ENCODE data around the gene GDPD2.

GDPD2 gene

DNA sequence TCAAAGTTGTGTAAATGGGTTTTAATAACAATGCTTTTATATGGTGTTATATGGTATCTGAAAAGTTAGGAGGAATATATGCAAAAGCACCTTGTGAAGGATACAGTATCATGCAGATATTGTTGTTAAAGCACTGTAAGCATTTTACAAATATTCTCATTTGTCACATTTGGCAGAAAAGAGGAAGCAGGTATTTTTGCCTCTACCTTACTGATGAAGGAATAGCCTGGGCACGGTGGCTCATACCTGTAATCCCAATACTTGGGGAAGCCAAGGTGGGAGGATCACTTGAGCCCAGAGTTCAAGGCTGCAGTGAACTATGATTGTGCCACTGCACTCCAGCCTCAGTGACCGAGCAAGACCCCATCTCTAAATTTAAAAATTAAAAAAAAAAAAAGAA is 12.2 kb upstream of the GDPD2 start:
- H3K4me1 Mint-ChIP-seq, result no peaks in the 10 kb centered on the region
- no peak overlapping the region for H3K4me3 Mint-ChIP-seq
- H3K27ac Mint-ChIP-seq, result no peak overlapping the region
- H3K27me3 Mint-ChIP-seq (ENCODE audit: low read depth), result no peaks in the 10 kb centered on the region
- TF ChIP-seq, protein P1, sequence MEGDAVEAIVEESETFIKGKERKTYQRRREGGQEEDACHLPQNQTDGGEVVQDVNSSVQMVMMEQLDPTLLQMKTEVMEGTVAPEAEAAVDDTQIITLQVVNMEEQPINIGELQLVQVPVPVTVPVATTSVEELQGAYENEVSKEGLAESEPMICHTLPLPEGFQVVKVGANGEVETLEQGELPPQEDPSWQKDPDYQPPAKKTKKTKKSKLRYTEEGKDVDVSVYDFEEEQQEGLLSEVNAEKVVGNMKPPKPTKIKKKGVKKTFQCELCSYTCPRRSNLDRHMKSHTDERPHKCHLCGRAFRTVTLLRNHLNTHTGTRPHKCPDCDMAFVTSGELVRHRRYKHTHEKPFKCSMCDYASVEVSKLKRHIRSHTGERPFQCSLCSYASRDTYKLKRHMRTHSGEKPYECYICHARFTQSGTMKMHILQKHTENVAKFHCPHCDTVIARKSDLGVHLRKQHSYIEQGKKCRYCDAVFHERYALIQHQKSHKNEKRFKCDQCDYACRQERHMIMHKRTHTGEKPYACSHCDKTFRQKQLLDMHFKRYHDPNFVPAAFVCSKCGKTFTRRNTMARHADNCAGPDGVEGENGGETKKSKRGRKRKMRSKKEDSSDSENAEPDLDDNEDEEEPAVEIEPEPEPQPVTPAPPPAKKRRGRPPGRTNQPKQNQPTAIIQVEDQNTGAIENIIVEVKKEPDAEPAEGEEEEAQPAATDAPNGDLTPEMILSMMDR (IDR thresholded peaks at IDR 0.05; ENCODE audit: unreplicated experiment in 3 of 3), result no peak
- peaks cover 5% of the 10 kb centered on the region for H3K36me3 Mint-ChIP-seq (ENCODE audit: low read depth)
- no peaks in the 10 kb centered on the region for H3K9me3 Mint-ChIP-seq

DNA sequence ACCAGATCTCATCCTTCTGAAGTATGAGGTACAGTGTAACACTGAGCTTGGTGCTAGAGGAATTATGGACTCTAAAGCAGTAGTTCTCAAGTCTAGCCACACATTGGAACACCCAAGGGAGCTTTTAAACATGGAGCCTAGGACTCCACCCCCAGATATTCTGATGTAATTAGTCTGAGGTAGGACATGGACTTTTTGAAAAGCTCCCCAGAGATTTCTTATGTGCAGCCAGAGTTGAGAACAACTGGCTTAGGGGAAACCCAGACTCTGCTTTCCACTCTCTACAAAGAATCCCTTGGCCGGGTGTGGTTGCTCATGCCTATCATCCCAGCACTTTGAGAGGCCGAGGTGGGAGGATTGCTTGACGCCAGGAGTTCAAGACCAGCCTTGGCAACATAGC is 11.6 kb upstream of the GDPD2 start:
- Mint-ChIP-seq H3K4me3 (no peak overlapping the region), H3K9me3 (no peaks in the 10 kb centered on the region), H3K27me3 (ENCODE audit: low read depth) (no peaks in the 10 kb centered on the region), H3K4me1 (no peaks in the 10 kb centered on the region), H3K36me3 (ENCODE audit: low read depth) (peaks cover 5% of the 10 kb centered on the region), H3K27ac (no peak overlapping the region)
- TF ChIP-seq, protein P1 (IDR thresholded peaks at IDR 0.05; ENCODE audit: unreplicated experiment in 3 of 3), result no peak

DNA sequence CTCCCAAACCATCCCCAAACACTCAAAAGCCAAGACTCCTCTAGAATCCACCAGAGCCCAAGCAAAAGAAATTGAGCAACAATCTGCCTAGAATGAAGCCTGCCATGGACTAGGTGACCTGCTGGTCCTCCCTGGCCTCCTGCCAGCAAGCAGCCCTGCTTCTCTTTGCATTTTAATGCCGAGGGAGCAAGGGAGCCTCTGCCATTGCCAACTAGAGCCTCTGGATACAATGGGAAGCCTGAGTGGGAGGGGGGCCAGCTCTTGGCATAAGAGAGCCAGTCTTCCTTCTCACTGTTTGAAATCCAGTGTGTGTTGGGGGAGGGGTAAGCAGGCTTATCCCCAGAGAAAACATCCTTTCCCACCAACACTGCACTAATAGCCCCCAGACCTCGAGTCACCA is 1.5 kb upstream of the GDPD2 start:
- TF ChIP-seq, protein P1 (IDR thresholded peaks at IDR 0.05; ENCODE audit: unreplicated experiment in 3 of 3), result no peak
- Mint-ChIP-seq H3K9me3 (no peaks in the 10 kb centered on the region), H3K27ac (no peak overlapping the region), H3K27me3 (ENCODE audit: low read depth) (peaks cover 14% of the 10 kb centered on the region), H3K4me3 (no peak overlapping the region), H3K36me3 (ENCODE audit: low read depth) (no peaks in the 10 kb centered on the region), H3K4me1 (peaks cover 6% of the 10 kb centered on the region)

DNA sequence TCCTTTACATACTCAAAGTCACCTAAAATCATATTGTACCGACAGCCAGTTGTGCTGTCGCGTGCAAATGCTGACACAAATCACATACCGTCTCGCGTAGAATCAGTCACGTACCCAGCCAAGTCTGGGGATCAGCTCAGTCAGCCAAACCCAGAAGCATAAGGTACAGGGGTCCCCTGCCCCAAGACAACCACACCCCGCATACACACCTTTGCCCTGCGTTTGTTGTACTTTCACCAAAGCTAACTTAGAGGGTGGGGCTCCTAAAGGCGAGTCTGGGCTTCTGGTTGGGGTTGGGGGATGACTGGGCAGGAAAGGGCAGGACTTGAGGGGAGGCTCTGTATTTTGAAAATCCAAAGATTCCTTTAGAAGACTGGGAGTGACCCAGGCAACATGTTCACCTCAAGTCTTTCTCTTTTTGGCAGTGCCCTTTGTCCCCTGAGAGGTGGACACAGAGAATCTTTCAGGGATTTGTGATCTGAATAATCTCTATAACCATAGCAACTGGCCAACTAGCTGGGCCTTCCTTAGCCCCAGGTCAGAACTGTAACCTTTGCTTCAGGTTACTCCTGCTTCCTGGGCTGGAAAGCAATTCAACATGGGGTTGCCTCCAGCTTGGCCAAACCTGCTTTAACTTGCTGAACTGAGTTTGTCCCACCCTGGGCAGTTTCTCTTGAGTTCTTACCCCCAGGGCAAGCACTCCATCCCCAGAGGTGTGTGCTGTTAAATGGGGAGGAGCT is 992 bp downstream of the GDPD2 start:
- TF ChIP-seq, protein P1 (IDR thresholded peaks at IDR 0.05; ENCODE audit: unreplicated experiment in 3 of 3), result no peak
- Mint-ChIP-seq H3K4me1 (peaks cover 6% of the 10 kb centered on the region), H3K9me3 (no peaks in the 10 kb centered on the region)

DNA sequence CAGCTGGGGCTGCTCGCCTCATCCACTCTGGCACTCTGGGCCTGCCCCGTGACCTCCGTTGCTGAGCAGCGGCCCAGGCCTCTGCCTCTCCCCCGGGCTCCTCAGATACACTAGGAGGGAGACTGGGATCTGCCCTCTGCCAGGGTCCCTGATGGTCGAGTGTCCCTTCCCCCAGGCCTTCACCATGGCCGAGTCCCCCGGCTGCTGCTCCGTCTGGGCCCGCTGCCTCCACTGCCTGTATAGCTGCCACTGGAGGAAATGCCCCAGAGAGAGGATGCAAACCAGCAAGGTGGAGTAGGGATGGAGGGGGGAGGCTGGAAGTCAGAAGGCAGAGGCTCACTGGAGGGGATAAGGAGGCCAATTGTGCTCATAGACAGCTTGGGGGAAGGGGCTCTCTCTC is 1.7 kb downstream of the GDPD2 start:
- H3K4me3 Mint-ChIP-seq, result no peak overlapping the region

More for the DNA sequence above, 992 bp downstream of the GDPD2 start:
- Mint-ChIP-seq H3K27ac (peak overlapping the region in 1 of 3 experiments; percentile 34), H3K36me3 (ENCODE audit: low read depth) (no peaks in the 10 kb centered on the region), H3K27me3 (ENCODE audit: low read depth) (peaks cover 14% of the 10 kb centered on the region), H3K4me3 (no peak overlapping the region)

More for the DNA sequence above, 1.7 kb downstream of the GDPD2 start:
- H3K9me3 Mint-ChIP-seq, result no peaks in the 10 kb centered on the region
- H3K27ac Mint-ChIP-seq, result no peak overlapping the region
- H3K27me3 Mint-ChIP-seq (ENCODE audit: low read depth), result peaks cover 14% of the 10 kb centered on the region
- H3K36me3 Mint-ChIP-seq (ENCODE audit: low read depth), result no peaks in the 10 kb centered on the region
- TF ChIP-seq, protein P1 (IDR thresholded peaks at IDR 0.05; ENCODE audit: unreplicated experiment in 3 of 3), result no peak
- H3K4me1 Mint-ChIP-seq, result peaks cover 6% of the 10 kb centered on the region

All from nephron (organoid).